Inferior parietal cortex (tissue), 1 donor: Measurements from ENCODE around the gene SOX8.
A peak's percentile ranks its signal among the peaks of the same experiment; 100 is the strongest.

Source experiments
- DNase-seq: peaks from one replicate; pipeline ENCODE4 v3.0.0-alpha.2; 2016; ENCODE audit errors: extremely low spot score

SOX8 gene

GRCh38 chr16:1026057-1026783 is 44.6 kb downstream of the SOX8 start:
- DNase-seq = peak; percentile 66

- DNase-seq = no peak
Observed at GRCh38 chr16:1026784-1027500, 45.4 kb downstream of the SOX8 start.

GRCh38 chr16:1027501-1027815 is 45.9 kb downstream of the SOX8 start:
- peak; percentile 62 for DNase-seq

- no peak for DNase-seq
Observed at GRCh38 chr16:1028056-1028455, 46.5 kb downstream of the SOX8 start.

GRCh38 chr16:1028524-1029258 is 47.1 kb downstream of the SOX8 start:
- DNase-seq = no peak

GRCh38 chr16:1029259-1029545 is 47.6 kb downstream of the SOX8 start:
- no peak for DNase-seq

- DNase-seq = no peak
Observed at GRCh38 chr16:1030473-1030901, 48.9 kb downstream of the SOX8 start.

- DNase-seq = no peak
Observed at GRCh38 chr16:1031666-1032065, 50.1 kb downstream of the SOX8 start.

- DNase-seq = no peak
Observed at GRCh38 chr16:1032607-1033006, 51.0 kb downstream of the SOX8 start.

GRCh38 chr16:1033128-1033679 is 51.6 kb downstream of the SOX8 start:
- DNase-seq = no peak

- no peak for DNase-seq
Observed at GRCh38 chr16:1034230-1035065, 52.9 kb downstream of the SOX8 start.

- DNase-seq = no peak
Observed at GRCh38 chr16:1035066-1035415, 53.5 kb downstream of the SOX8 start.

- no peak for DNase-seq
Observed at GRCh38 chr16:1036166-1036565, 54.6 kb downstream of the SOX8 start.
